GM18909 (cell line): ENCODE results near the gene NANOG.
"Not testable (repeated sequence)": the region's sequence is repeated elsewhere in the genome, so short reads cannot be mapped to it uniquely, and the experiment has no call there.

ENCODE experiments used
- ATAC-seq: cut with Tn5 transposase; IDR thresholded peaks from one replicate; pipeline ENCODE4 v1.9.1; 2021; ENCODE audit warnings: mild to moderate bottlenecking; ENCODE audit not compliant: unreplicated experiment, poor library complexity

The NANOG gene

DNA sequence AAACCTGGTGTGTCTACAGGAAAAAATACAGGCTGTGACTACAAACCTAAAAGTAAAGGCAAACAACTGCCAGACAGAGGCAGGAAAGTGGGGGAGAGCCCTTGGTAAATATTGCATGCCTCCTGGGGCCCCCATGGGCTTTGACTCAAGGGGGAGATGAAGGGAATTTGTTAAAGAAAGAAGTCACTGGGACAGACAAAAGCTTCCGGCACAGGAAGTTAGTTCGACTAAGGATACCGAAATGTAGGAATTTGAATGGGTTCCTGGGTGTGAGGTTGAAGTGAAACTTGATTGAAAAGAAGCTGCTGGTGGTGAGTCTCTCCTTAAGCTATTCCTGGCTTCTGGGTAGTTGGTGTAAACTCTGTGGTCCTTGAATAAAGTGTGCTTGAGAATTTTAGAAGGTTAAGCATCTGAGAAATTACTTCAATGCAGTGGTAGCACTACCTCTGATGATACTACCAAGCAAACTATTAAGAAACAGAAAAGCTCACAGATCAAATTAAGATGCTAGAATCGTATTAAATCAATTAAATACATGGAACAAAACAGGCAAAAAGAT is 9.6 kb downstream of the NANOG start:
- not testable (repeated sequence) for ATAC-seq

DNA sequence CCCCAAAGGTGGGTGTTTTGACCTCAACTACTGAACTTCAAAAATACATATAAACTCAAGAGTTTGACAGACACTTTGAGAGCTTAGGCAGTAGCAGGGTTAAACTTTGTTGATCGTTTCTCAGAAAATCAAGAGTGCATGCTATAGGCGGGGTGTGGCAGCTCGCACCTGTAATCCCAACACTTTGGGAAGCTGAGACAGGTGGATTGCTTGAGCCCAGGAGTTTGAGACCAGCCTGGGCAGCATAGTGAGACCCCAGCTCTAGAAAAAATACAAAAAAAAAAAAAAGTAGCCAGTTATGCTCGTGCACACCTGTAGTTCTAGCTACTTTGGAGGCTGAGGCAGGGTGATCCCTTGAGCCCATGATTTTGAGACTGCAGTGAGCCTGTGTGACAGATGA is 12.3 kb downstream of the NANOG start:
- ATAC-seq = no peak

- ATAC-seq = not testable (repeated sequence)
These were observed 17.1 kb downstream of the NANOG start for GRCh38 chr12:7806319-7806718.

DNA sequence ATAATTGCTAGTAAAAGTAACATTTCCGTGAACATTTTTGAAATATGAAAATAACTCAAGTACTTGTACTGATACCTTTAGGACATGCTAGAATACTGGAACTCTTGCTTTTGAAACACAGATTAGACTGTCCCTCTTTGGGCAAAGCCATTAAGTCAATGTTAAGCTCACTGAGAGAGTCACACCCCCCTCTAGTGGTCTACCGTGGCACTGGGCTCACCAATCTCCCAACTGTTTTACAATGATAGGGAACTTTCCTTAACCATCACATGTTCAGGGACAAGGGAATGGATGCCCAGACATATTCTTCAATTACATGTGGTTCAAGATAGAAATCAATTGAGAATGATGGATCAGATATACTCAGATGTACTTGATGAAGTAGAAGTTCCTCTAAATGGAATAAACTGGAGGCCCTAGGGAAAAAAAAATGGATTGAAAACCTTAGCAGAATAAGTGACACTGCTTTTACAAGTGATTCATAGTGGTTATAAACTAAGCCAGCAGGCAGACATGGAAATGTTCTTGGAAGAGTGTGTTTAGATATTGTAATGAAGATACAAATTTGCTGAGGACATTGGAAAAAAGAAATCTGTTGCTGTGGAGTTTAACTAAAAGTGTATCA is 17.8 kb downstream of the NANOG start:
- ATAC-seq = no peak

DNA sequence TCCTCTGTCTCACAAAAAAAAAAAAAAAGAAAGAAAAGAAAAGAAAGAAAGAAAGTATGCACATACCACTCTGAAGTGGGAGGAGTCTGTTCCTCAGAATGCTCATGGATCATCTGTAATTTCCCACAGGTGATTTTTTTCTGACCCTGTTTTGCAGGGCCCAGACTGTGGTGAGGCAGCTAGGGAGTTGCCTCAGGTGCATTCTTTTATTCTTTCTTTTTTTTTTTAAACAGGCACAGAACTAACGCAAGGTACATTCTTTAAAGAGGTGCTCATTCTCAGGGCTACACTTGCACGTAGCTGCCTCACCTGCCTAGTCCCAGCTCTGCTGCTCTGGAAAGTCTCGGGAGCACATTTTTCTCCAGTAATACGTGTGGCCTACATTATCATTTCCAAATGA is 36.6 kb downstream of the NANOG start:
- ATAC-seq = not testable (repeated sequence)

- not testable (repeated sequence) for ATAC-seq
These were observed 40.5 kb downstream of the NANOG start for GRCh38 chr12:7829737-7830136.

- ATAC-seq = peak; percentile 61
These were observed 43.0 kb downstream of the NANOG start for GRCh38 chr12:7832059-7832696.

GRCh38 chr12:7833201-7833600 is 44.0 kb downstream of the NANOG start:
- not testable (repeated sequence) for ATAC-seq

DNA sequence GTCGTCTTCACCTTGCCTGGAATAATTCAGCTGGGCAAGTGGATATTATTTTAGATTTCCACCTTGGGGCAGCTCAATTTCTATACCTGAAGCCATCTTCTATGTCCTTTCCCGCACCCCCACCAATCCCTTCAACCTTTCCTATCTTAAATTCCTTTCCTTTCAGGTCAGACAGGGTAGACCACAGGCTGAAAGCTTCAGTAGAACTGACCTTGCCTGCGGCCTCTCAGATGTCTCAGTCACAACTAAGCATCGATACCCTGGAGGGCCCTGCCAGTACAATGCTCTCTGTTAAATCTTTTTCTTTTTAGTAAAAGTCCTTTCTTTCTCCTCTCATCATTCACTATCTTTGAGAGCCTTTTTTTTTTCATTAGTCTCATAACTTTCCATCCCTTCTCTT is 44.6 kb downstream of the NANOG start:
- no peak for ATAC-seq

GRCh38 chr12:7834701-7835100 is 45.5 kb downstream of the NANOG start:
- ATAC-seq = no peak

DNA sequence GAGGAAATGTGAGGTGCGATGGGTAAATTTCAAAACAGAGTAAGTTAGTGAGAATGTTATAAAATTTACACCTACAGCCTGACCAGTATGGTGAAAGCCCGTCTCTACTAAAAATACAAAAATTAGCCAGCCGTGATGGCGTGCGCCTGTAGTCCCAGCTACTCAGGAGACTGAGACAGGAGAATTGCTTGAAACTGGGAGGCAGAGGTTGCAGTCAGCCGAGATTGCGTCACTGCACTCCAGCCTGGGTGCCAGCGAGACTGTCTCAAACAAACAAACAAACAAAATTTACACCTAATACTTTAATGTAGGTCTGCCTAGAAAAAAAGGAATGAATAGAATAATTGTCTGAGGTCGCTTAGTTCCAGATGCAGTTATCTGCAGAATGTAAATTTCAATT is 45.9 kb downstream of the NANOG start:
- no peak for ATAC-seq

DNA sequence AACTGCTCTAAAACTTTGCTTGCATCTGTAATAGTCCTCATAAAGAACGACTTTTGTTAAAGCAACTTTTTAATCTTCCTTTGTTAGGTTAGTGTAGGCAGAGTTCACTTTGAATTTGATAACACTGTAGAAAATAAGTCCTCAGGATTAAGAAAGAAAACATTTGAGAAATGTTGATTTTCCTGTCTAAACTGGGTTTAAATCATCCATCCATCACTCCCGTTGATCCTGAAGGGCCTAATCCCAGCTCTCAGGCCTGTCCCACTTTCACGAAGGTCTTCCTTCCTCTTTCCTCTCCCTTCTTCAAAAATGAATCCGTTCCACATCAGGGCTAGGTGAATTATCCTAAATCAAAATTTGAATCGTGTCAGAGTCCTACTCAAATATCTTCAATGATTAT is 46.6 kb downstream of the NANOG start:
- ATAC-seq = no peak

- ATAC-seq = no peak
These were observed 48.2 kb downstream of the NANOG start for GRCh38 chr12:7837366-7837765.

DNA sequence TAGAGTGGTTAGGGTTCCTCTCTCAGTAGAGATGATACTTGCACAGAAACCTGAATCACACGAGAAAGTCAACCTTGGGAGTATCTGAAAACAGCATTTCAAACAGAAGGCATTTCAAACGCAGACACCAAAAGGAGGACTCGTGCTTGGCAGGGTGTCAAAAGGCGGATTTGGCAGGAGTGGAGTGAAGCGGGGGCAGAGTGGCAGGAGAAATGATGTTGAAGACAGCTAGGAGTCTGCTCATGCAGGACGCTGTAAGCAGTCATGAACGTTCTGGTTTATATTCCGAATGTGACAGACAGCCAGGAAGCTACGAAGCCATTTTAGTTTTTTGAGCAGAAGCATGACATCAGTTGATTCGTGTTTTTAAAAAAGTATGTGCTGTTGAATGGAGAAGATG is 50.0 kb downstream of the NANOG start:
- not testable (repeated sequence) for ATAC-seq

GRCh38 chr12:7839848-7840247 is 50.6 kb downstream of the NANOG start:
- ATAC-seq = not testable (repeated sequence)

DNA sequence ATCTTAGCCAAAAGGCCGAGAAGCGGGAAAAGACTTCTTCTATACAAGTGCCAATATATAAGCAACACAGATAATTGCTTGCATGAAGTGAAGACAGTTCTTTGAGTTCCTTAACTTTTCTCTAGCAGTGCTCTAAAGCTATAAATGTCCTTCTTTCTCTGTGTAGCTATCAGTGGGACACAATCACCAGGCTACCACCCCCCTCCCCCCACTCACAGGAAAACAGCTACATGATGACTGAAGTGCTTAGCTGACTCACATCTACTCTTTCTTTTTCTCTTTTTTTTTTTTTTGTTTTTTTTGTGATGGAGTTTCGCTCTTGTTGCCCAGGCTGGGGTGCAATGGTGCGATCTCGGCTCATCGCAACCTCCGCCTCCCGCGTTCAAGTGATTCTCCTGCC is 53.2 kb downstream of the NANOG start:
- not testable (repeated sequence) for ATAC-seq

GRCh38 chr12:7843149-7843548 is 53.9 kb downstream of the NANOG start:
- not testable (repeated sequence) for ATAC-seq

GRCh38 chr12:7843583-7843982 is 54.4 kb downstream of the NANOG start:
- not testable (repeated sequence) for ATAC-seq

DNA sequence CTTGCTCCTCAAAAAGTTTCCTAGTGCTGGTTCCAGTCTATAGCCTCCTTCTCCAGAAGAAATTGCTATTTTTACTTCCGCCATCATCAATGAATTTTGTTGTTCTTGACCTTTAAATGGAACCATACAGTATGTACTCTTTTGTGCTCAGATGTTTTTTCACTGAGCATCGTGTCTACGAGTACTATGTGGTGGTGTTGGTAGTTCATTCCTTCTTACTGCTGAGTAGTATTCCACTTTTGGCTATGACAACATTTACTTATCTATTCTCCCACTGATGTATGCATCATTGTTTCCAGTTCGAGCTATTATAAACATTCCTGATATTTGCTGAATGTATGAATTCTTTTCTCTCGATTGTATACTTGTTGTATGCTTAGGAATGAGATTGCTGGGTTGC is 54.9 kb downstream of the NANOG start:
- ATAC-seq = no peak

- ATAC-seq = peak; percentile 43
These were observed 58.3 kb downstream of the NANOG start for GRCh38 chr12:7847226-7848097.

DNA sequence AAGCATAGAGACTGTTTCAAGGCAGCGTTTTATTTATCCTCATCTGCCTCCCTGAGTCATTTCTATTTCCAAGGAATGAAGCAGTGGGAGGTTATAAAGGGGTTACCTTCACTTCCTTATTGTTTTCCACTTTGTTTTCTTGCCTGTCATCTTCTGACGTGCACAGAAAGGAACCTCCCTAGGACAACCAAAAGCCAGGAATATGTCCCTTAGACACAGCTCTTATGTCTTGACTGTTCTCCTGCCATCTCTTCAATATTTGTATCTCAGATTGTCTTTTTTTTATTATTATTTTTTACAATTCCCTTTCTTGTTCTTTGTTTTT is 58.9 kb downstream of the NANOG start:
- ATAC-seq = not testable (repeated sequence)
